SJSA1 (cell line): ENCODE results near the gene MTHFD1L. TPM values are rescaled to one million over a fixed set of nuclear protein-coding genes. Genes with fewer than 3 reads are reported as not detected.
A peak's percentile ranks its signal among the peaks of the same experiment; 100 is the strongest.

Source experiments
- DNase-seq, 2 experiments: peaks; one replicate each; pipeline ENCODE4 v3.0.0-alpha.2; 2015 to 2020; ENCODE audit warnings: low spot score in 2 of 2, low read depth in 1 of 2
- H3K27ac ChIP-seq: fragments of 250-450 bp; sonication (Bioruptor Pico); 2 replicates; pipeline ENCODE4 v1.5.1; 2020; ENCODE audit warnings: mild to moderate bottlenecking, moderate library complexity
- H3K27me3 ChIP-seq: fragments of 250-450 bp; sonication (Bioruptor Pico); replicated peaks from 2 replicates; pipeline ENCODE4 v1.5.1; 2020; ENCODE audit warnings: mild to moderate bottlenecking, moderate library complexity
- H3K36me3 ChIP-seq: fragments of 250-450 bp; sonication (Bioruptor Pico); 2 replicates; pipeline ENCODE4 v1.5.1; 2020; ENCODE audit warnings: mild to moderate bottlenecking
- H3K4me1 ChIP-seq: fragments of 250-450 bp; sonication (Bioruptor Pico); replicated peaks from 2 replicates; pipeline ENCODE4 v1.6.1; 2021; ENCODE audit warnings: mild to moderate bottlenecking
- H3K4me3 ChIP-seq: fragments of 250-450 bp; sonication (Bioruptor Pico); 2 replicates; pipeline ENCODE4 v1.5.1; 2020; ENCODE audit warnings: mild to moderate bottlenecking
- H3K9me3 ChIP-seq: fragments of 250-450 bp; sonication (Bioruptor Pico); replicated peaks from 2 replicates; pipeline ENCODE4 v1.5.1; 2020; ENCODE audit warnings: mild to moderate bottlenecking
- total RNA-seq: library from RNA; depleted of rRNA; stranded (reverse); fragments of >200 nt; shearing (Covaris generic); gene quantifications from 2 replicates; pipeline ENCODE4 v1.2.3, GENCODE V29; 2014

The MTHFD1L gene
- total RNA-seq, 1 experiment from 2014 or later: 24.8 TPM

DNA sequence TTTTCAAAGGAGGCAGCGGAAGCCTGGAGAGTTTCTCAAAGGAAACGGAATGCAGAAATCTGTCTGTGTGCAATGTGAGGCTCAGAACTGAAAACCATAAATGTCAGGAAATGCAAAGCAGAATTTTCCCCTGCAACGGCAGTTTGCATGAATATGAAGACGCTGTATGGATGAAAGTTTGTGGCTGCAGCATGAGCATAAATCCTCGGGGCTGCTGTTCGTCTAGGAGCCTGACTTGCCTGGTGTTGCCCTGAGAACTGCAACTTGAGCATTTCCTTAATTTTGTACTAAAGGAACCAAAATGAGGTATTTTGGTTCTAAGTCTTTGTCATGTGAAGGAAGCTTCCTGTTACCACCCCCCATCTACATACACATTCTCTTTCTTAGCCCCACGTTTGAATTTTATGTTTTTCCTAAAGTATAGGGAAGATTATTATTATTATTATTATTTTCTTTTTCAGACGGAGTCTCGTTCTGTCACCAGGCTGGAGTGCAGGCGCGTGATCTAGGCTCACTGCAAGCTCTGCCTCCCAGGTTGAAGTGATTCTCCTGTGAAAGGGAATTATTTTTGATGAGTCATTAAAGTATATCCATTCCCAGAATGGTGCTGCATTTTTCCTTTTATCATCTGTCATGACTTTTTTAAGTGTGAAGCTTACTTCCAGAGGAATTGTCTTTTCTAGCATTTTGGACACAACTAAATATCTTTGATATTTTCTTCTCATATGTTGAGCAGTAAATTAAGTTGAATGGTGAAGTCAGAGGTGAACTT, 33.1 kb downstream of the MTHFD1L start:
- H3K36me3 ChIP-seq: peaks cover 32% of the 10 kb centered on the region
- DNase-seq: peak in 1 of 2 experiments; percentile 37
- no peaks in the 10 kb centered on the region for H3K9me3 ChIP-seq
- no peaks in the 10 kb centered on the region for H3K27me3 ChIP-seq
- peaks cover 21% of the 10 kb centered on the region for H3K4me1 ChIP-seq
- peak overlapping the region; percentile 75 for H3K27ac ChIP-seq
- no peak overlapping the region for H3K4me3 ChIP-seq

DNA sequence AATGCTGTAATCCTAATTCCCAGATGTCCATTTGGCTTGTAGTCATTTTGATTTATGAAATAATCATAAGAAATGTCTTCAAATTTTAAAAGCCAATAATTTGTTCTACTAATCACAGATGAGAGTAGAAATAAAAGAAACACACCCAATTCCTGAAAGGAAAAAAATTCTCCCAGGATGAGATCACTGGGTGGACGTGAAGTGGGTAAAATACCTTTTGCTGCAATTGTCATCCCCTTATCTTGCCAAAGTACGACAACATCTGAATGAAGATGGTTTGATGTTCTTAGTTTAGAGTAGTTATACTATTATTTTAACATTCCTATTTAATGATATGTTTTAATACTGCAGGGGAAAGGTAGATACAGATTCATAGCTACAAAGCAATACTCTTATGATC, 33.7 kb downstream of the MTHFD1L start:
- Histone ChIP-seq H3K9me3 (no peaks in the 10 kb centered on the region), H3K27me3 (no peaks in the 10 kb centered on the region), H3K4me3 (no peak overlapping the region), H3K27ac (peak overlapping the region; percentile 75), H3K36me3 (peaks cover 27% of the 10 kb centered on the region), H3K4me1 (peaks cover 21% of the 10 kb centered on the region)
- peak in 1 of 2 experiments; percentile 14 for DNase-seq

DNA sequence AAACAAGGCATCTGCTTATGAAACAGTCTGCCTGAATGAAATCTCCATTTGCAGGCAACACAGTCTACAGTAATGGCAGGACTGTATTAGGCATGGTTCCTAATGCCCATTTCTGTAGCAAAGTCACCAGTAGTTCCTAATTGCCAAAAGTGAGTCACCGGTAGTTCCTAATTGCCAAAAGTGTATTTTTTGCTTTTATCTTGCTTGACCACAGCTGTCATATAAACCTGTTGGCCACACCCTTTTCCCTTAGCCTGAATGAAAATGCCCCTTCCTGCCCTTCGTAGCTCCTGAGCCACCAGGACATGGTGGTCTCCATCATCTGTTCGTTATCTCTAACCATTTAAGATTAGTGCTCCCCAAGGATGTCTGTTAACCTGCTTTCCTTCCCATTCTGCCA, 34.5 kb downstream of the MTHFD1L start:
- Histone ChIP-seq H3K4me1 (peaks cover 17% of the 10 kb centered on the region), H3K27ac (no peak overlapping the region), H3K4me3 (no peak overlapping the region), H3K27me3 (no peaks in the 10 kb centered on the region), H3K36me3 (peaks cover 21% of the 10 kb centered on the region), H3K9me3 (no peaks in the 10 kb centered on the region)
- DNase-seq: no peak

DNA sequence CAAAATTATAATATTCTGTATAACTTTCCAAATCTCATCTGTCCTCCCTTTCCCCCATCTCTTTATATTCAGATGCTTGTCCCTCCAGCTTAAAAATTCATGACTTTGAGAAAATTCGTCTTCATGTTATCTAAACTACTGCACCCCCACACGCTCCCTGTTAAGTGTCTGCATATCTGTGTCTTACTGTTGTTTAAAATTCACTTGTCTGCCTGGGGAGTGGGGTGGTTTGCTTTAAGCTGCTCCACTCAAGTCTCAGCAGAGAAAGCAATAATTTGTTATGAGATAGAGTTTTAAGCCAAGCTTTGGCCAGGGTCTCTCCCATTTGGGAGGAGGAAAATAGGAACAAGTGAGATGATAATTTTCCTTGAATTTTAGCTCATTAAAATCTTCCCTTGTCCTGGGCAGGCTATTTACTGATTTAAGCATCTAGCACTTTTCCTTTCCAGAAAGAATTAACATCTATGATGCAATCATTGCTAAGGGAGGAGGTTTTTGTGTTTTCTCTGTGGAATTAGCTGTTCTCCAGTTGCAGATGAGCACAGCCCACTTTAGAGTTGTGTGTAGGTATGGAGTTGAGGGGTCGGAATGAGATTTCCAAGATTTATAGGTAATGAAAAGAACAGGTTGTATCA, 36.8 kb downstream of the MTHFD1L start:
- Histone ChIP-seq H3K27ac (no peak overlapping the region), H3K4me1 (peaks cover 14% of the 10 kb centered on the region), H3K27me3 (no peaks in the 10 kb centered on the region), H3K4me3 (no peak overlapping the region), H3K36me3 (peaks cover 31% of the 10 kb centered on the region), H3K9me3 (no peaks in the 10 kb centered on the region)
- DNase-seq: no peak

DNA sequence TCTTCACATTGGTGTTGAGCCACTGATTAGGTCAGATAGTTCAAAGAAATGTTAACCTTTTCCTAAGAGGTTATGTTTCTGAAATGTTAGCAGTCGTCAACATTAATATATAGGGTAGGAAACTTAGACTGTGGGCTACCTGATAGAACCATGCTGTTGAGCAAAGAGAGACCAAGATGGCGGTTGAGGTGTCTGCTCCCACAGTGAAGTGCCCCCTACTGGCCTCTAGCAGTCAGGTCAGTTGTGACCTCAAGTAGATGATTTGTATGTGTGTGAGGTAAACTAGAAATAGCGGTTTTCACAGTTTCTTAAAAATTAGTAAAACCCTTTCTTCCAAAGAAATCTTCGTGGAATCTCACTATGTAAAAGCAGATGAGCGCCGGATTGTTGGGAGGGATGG, 40.3 kb downstream of the MTHFD1L start:
- H3K4me3 ChIP-seq: no peak overlapping the region
- no peaks in the 10 kb centered on the region for H3K4me1 ChIP-seq
- H3K27me3 ChIP-seq: no peaks in the 10 kb centered on the region
- peaks cover 14% of the 10 kb centered on the region for H3K36me3 ChIP-seq
- no peaks in the 10 kb centered on the region for H3K9me3 ChIP-seq
- H3K27ac ChIP-seq: no peak overlapping the region
- DNase-seq: no peak

DNA sequence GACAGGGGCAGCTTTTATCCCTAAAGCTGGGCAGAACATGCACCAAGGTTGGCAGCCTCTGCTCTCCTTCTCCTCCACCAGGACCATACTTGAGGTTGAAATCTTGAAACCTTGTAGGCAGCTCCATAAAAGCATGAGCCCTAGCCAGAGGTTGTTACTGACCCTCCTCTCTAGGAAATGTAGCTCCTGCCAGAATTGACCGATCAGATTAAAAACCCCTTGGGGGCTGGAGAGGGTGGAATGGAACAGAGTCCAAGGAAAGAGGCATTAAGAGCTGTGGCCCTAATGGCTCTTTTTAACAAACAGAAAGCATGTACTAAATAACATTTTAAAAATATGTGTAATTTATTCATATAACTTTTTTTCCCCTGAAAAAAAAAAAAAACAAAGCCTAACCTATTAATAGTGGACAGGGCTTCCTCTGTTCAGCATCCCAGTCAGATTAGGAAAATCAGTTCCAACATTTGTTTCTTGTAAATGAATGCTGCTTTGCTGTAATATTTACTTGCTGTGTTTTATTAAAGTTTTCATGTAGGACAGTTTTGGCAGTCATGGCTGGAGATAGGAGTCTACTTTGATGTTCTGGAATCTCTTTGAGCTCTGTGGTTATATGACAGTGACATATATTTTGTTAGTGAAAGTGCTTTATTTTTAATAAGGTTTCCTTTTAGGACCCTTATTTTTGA, 41.3 kb downstream of the MTHFD1L start:
- no peak overlapping the region for H3K4me3 ChIP-seq
- peaks cover 14% of the 10 kb centered on the region for H3K36me3 ChIP-seq
- H3K9me3 ChIP-seq: no peaks in the 10 kb centered on the region
- no peaks in the 10 kb centered on the region for H3K27me3 ChIP-seq
- no peak overlapping the region for H3K27ac ChIP-seq
- DNase-seq: no peak
- H3K4me1 ChIP-seq: no peaks in the 10 kb centered on the region

DNA sequence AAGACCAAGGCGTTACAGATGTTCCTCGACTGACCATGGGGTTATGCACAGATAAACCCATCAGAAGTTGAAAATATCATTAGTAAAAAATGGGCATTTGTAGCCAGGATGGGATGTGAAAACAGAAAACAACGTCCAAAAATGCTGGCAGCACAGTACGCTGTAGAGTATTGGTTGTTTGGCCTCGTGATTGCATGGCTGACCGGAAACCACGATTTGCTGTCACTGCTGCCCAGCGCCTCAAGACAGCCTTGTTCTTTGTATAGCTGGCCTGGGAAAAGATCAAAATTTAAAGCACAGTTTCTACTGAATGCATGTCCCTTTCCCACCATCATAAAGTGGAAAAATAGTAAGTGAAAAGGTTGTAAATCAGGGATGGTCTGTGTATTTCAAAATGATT, 41.9 kb downstream of the MTHFD1L start:
- no peak for DNase-seq
- Histone ChIP-seq H3K27ac (no peak overlapping the region), H3K9me3 (no peaks in the 10 kb centered on the region), H3K4me3 (no peak overlapping the region), H3K27me3 (no peaks in the 10 kb centered on the region), H3K4me1 (no peaks in the 10 kb centered on the region), H3K36me3 (peaks cover 14% of the 10 kb centered on the region)

DNA sequence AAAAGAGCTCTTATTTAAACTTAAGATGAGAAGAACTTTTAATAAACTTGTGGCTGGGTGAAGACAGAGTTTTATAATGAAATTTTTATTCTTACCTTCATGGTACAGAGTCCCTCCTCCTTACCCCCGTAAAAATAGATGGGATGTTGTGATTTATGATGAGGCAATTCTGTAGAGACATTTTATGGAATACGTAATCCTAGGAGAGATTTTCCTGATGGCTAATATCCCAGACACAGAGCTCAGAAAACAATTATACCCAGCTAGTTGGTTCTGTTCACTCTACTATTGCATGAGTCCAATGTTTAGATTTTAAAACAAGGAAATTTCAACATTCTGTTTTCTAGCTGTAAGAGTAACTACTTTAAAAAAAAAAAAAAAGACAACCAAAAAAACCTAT, 43.4 kb downstream of the MTHFD1L start:
- Histone ChIP-seq H3K4me3 (no peak overlapping the region), H3K36me3 (peaks cover 14% of the 10 kb centered on the region), H3K27me3 (no peaks in the 10 kb centered on the region), H3K9me3 (no peaks in the 10 kb centered on the region), H3K27ac (no peak overlapping the region), H3K4me1 (no peaks in the 10 kb centered on the region)
- DNase-seq: no peak

DNA sequence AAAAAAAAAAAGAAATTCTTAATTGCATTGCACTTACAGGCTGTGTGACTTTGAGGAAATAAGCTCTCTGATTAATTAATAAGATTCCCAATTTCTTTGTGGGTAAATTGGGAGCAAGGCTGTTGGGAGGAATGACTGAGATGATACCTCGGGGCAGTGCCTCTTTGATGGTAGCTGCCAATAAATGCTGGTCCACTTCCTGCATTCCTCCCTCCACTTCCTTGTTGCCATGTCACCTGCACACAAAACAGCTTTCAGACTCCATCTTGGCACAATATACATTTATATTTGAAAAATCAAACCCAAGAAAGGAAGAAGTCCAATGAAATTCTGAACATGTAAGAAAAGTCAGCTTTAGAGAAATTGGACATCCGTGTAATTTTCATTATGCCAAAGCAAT, 45.1 kb downstream of the MTHFD1L start:
- no peaks in the 10 kb centered on the region for H3K27me3 ChIP-seq
- H3K36me3 ChIP-seq: peaks cover 9% of the 10 kb centered on the region
- H3K4me3 ChIP-seq: no peak overlapping the region
- no peaks in the 10 kb centered on the region for H3K9me3 ChIP-seq
- H3K27ac ChIP-seq: no peak overlapping the region
- no peak for DNase-seq
- no peaks in the 10 kb centered on the region for H3K4me1 ChIP-seq

DNA sequence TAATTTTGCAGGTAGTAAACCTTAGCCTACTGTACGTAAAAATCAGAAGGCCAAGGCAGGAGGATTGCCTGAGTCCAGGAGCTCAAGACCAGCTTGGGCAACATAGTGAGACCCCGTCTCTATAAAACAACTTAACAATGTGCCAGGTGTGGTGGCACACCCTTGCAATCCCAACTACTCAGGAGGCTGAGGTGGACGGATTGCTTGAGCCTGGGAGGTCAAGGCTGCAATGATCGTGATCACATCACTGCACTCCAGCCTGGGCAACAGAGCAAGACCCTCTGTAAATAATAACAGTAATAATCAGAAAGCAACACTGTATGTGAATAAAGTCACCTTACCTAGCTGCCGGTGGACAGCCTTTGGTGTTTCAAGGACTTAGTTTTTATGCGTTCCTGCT, 48.9 kb downstream of the MTHFD1L start:
- H3K27me3 ChIP-seq: no peaks in the 10 kb centered on the region
- peaks cover 15% of the 10 kb centered on the region for H3K36me3 ChIP-seq

DNA sequence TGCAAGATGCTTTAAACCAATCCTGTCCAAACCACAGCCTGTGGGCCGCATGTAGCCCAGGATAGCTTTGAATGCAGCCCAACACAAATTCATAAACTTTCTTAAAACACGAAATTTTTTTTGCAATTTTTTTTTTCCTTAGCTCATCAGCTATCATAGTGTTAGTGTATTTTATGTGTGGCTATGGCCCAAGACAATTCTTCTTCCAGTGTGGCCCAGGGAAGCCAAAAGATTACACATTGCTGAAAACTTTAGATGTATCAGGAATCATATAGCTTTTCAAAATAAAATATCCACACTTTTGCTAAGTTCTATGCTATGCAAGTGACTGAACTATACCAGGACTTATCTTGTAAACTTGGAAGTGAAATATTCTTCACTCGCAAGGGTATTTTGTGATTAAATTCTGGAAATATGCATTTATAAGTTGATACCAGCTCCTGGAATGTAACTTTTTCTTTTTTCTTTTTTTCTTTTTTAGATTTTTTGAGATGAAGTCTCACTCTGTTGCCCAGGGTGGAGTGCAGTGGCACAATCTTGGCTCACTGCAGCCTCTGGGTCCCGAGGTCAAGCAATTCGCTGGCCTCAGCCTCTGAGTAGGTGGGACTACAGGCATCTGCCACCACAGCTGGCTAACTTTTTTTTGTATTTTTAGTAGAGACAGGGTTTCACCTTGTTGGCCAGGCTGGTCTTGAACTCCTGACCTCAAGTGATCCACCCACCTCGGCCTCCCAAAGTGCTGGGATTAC, 49.8 kb downstream of the MTHFD1L start:
- Histone ChIP-seq H3K36me3 (peaks cover 24% of the 10 kb centered on the region), H3K27ac (no peak overlapping the region), H3K4me3 (no peak overlapping the region), H3K9me3 (no peaks in the 10 kb centered on the region), H3K27me3 (no peaks in the 10 kb centered on the region), H3K4me1 (no peaks in the 10 kb centered on the region)
- DNase-seq: no peak

More for the DNA sequence above, 48.9 kb downstream of the MTHFD1L start:
- Histone ChIP-seq H3K4me1 (no peaks in the 10 kb centered on the region), H3K4me3 (no peak overlapping the region), H3K9me3 (no peaks in the 10 kb centered on the region), H3K27ac (no peak overlapping the region)
- no peak for DNase-seq

DNA sequence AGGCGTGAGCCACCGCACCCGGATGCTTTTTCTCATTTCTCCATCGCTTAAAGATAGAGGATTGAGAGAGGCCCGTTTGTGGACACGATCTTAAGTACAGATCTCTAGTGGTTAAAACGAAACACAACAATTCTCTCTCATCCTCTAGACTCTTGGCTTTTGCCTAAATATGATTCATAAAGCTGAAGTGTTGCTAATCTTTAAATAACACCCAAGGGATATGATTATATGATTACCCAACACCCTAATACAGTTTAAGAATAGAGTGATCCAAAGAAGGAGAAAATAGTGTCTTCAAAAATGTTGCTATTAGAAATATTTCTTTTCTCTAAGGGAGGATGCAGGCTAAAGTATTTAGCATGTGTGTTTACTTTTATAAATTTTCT, 50.4 kb downstream of the MTHFD1L start:
- Histone ChIP-seq H3K4me3 (no peak overlapping the region), H3K9me3 (no peaks in the 10 kb centered on the region), H3K27me3 (no peaks in the 10 kb centered on the region), H3K4me1 (no peaks in the 10 kb centered on the region), H3K36me3 (peaks cover 24% of the 10 kb centered on the region), H3K27ac (no peak overlapping the region)
- DNase-seq: no peak

DNA sequence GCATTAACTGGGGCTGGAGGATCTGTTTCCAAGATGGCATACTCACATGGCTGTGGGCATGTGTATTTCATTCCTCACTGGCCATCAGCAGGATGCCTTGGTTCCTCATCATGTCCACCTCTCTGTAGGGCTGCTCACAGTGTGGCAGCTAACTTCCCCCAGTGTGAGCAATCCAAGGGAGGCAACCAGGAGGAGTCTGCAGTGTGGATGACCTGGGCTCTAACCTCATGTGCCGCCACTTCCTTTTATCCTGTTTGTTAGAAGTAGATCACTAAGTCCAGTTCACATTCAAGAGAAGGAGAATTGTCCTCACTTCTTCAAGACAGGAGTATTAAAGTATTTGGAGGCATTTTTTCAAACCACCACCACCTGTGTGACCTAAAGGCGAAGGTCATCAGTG, 54.4 kb downstream of the MTHFD1L start:
- DNase-seq: no peak
- no peak overlapping the region for H3K27ac ChIP-seq
- no peaks in the 10 kb centered on the region for H3K4me1 ChIP-seq
- no peak overlapping the region for H3K4me3 ChIP-seq
- peaks cover 47% of the 10 kb centered on the region for H3K36me3 ChIP-seq
- H3K9me3 ChIP-seq: no peaks in the 10 kb centered on the region
- H3K27me3 ChIP-seq: no peaks in the 10 kb centered on the region

DNA sequence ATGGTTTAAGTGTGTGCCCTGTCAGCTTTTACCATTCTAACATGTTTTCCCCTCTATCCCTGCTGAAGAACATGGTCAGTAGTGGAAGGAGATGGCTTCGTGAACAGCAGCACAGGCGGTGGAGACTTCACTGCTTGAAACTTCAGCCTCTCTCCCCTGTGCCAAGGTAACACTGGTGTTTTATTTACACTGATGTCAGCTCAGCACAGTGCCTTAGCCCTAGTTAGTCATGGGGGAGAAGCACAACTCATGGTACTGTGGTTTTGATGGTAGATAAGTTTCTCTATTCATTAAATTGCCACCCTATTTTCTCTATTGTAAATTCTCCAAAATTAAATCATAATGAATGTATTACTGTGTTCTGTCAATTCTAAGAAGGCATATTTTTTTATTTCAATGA, 56.6 kb downstream of the MTHFD1L start:
- DNase-seq: no peak
- peaks cover 63% of the 10 kb centered on the region for H3K36me3 ChIP-seq
- no peak overlapping the region for H3K27ac ChIP-seq
- no peaks in the 10 kb centered on the region for H3K9me3 ChIP-seq
- H3K4me3 ChIP-seq: no peak overlapping the region
- no peaks in the 10 kb centered on the region for H3K27me3 ChIP-seq
- no peaks in the 10 kb centered on the region for H3K4me1 ChIP-seq
